ENCODE measurements around the gene CASP12. TPM values are rescaled to one million over a fixed set of nuclear protein-coding genes. Genes with fewer than 3 reads are reported as not detected.
"Not testable (repeated sequence)": the region's sequence is repeated elsewhere in the genome, so short reads cannot be mapped to it uniquely, and the experiment has no call there.

Gene CASP12
- polyA plus RNA-seq (ENCODE audit: low read depth in 6 of 6): under 1 TPM in 2 of 6 donors, not detected in 4; 0.31 to 0.45 TPM

- peak within 1 kb of the TSS in 6 of 8 donors; percentile 9 to 65 (median 55) for H3K4me3 Mint-ChIP-seq
- H3K27me3 Mint-ChIP-seq: no peaks in the 10 kb centered on the region
- H3K36me3 Mint-ChIP-seq: peaks cover 19 to 23% of the 10 kb centered on the region in 2 donors
- peaks cover 39 to 51% (median 40%) of the 10 kb centered on the region in 3 donors for H3K4me1 Mint-ChIP-seq
- ATAC-seq (ENCODE audit: low read depth in 2 of 2) (no peak), DNase-seq (no peak)
- peak within 1 kb of the TSS; percentile 2 to 90 (median 44) for H3K27ac Mint-ChIP-seq
- H3K9me3 Mint-ChIP-seq: peaks cover 0 to 12% (median 0%) of the 10 kb centered on the region in 7 donors
Observed at GRCh38 chr11:104897891-104898684, at the start of gene CASP12. Gene CASP12 (minus strand): TSS chr11:104898460.

- H3K4me3 Mint-ChIP-seq: peak overlapping the region in 1 of 8 donors; percentile 48
- peak; percentile 80 to 89 for ATAC-seq (ENCODE audit: low read depth in 2 of 2)
- no peaks in the 10 kb centered on the region for H3K27me3 Mint-ChIP-seq
- peak; percentile 34 for DNase-seq
- H3K36me3 Mint-ChIP-seq: peaks cover 71 to 93% of the 10 kb centered on the region in 2 donors
- H3K9me3 Mint-ChIP-seq: peaks cover 0 to 6% (median 0%) of the 10 kb centered on the region in 7 donors
- peaks cover 16 to 47% (median 29%) of the 10 kb centered on the region in 3 donors for H3K4me1 Mint-ChIP-seq
- H3K27ac Mint-ChIP-seq: peak overlapping the region in 1 of 6 donors; percentile 19
Observed at GRCh38 chr11:104946907-104947306, 48.6 kb upstream of the CASP12 start.

DNA sequence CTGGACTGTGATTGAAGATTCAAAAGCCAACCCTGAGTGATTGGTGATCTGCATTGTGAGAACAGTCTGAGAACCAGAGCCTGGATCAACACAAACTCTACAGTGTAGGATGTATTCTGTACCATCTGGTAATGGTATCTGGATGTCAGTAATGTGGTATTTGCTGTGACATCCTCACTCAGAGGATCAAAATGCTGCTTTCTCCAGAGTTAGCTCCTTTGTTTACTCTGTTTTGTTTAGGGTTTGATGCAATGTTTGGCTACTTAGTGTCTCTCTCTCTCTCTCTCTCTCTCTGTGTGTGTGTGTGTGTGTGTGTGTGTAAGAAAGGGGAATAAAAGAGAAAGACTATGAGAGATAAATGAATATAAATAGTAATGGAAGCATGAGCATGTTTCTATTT is 45.8 kb upstream of the CASP12 start:
- peaks cover 0 to 9% (median 0%) of the 10 kb centered on the region in 7 donors for H3K9me3 Mint-ChIP-seq
- H3K4me3 Mint-ChIP-seq: no peak overlapping the region
- peaks cover 15 to 34% (median 32%) of the 10 kb centered on the region in 3 donors for H3K4me1 Mint-ChIP-seq
- H3K27ac Mint-ChIP-seq: peak overlapping the region in 4 of 6 donors; percentile 42 to 83 (median 64)
- no peak for ATAC-seq (ENCODE audit: low read depth in 2 of 2)
- peaks cover 43 to 69% of the 10 kb centered on the region in 2 donors for H3K36me3 Mint-ChIP-seq
- DNase-seq: no peak
- no peaks in the 10 kb centered on the region for H3K27me3 Mint-ChIP-seq

DNA sequence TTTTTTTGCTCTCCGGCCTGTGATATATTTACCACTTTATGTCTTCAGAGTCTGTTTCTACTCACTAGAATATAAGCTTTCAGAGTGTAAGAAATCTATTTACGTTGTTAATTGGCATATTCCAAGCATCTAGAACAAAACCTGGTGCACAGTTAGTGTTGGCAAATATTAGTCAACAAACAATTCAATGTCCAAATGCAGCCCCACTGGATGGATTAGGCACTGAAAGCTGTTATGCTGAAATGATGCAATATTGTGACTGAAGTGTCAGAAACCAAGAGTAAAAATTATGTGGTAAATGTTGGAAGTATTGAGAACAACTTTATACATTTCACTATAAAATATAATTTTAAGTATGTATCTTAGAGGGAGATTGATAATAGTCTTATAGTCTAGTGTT is 45.3 kb upstream of the CASP12 start:
- Mint-ChIP-seq H3K27ac (peak overlapping the region in 2 of 6 donors; percentile 41 to 78), H3K4me1 (peaks cover 13 to 32% (median 29%) of the 10 kb centered on the region in 3 donors)

DNA sequence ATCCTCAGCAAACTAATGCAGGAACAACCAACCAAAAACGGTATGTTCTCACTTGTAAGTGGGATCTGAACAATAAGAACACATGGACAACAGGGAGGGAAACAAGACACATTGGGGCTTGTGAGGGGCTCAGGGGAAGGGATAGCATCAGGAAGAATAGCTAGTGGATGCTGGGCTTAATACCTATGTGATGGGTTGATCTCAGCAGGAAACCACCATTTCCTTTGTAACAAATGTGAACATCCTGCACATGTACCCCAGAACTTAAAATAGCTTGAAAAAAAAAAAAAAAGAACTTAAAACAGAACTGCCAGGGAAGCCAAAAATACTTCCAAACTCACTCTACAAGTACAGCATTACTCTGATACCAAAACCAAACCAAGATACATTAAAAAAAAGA is 36.3 kb upstream of the CASP12 start:
- Mint-ChIP-seq H3K36me3 (peaks cover 21 to 28% of the 10 kb centered on the region in 2 donors), H3K4me3 (peak overlapping the region; percentile 68 to 87 (median 82)), H3K27me3 (no peaks in the 10 kb centered on the region), H3K9me3 (peaks cover 13 to 53% (median 33%) of the 10 kb centered on the region in 7 donors), H3K4me1 (peaks cover 36 to 72% (median 71%) of the 10 kb centered on the region in 3 donors), H3K27ac (peak overlapping the region; percentile 48 to 97 (median 80))
- DNase-seq (peak; percentile 39), ATAC-seq (ENCODE audit: low read depth in 2 of 2) (peak; percentile 94 to 95)

More for the DNA sequence above, 45.3 kb upstream of the CASP12 start:
- H3K9me3 Mint-ChIP-seq: peaks cover 0 to 9% (median 0%) of the 10 kb centered on the region in 7 donors
- ATAC-seq (ENCODE audit: low read depth in 2 of 2): no peak
- H3K27me3 Mint-ChIP-seq: no peaks in the 10 kb centered on the region
- H3K4me3 Mint-ChIP-seq: no peak overlapping the region
- DNase-seq: no peak
- peaks cover 38 to 64% of the 10 kb centered on the region in 2 donors for H3K36me3 Mint-ChIP-seq

DNA sequence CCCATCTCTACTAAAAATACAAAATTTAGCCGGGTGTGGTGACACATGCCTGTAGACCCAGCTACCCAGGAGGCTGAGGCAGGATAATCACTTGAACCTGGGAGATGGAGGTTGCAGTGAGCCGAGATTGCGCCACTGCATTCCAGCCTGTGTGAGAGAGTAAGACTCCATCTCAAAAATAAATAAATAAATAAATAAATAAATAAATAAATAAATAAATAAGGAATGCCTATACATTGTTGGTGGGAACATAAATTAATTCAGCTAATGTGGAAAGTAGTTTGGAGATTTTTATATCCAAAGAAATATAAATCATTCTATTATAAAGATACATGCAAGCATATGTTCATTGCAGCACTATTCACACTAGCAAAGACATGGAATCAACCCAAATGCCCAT is 35.8 kb upstream of the CASP12 start:
- H3K36me3 Mint-ChIP-seq: peaks cover 27 to 33% of the 10 kb centered on the region in 2 donors
- DNase-seq; H3K27me3 Mint-ChIP-seq; ATAC-seq (ENCODE audit: low read depth in 2 of 2): not testable (repeated sequence)
- peaks cover 39 to 72% (median 71%) of the 10 kb centered on the region in 3 donors for H3K4me1 Mint-ChIP-seq
- H3K4me3 Mint-ChIP-seq: peak overlapping the region; percentile 68 to 87 (median 82)
- H3K9me3 Mint-ChIP-seq: peaks cover 16 to 58% (median 39%) of the 10 kb centered on the region in 7 donors
- H3K27ac Mint-ChIP-seq: peak overlapping the region in 4 of 6 donors; percentile 72 to 92 (median 84)

DNA sequence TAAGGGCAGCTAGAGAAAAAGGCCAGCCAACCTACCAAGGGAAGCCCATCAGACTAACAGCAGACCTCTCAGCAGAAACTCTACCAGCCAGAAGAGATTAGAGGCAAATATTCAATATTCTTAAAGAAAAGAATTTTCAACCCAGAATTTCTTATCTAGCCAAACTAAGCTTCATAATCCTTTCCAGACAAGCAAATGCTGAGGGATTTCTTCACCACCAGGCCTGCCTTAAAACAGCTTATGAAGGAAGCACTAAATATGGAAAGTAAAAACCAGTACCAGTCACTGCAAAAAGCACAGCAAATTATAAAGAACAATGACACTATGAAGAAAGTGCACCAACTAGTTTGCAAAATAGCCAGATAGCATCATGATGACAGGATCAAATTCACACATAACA is 30.6 kb upstream of the CASP12 start:
- DNase-seq (no peak), ATAC-seq (ENCODE audit: low read depth in 2 of 2) (no peak)
- Mint-ChIP-seq H3K4me3 (no peak overlapping the region), H3K9me3 (peaks cover 26 to 72% (median 49%) of the 10 kb centered on the region in 7 donors), H3K4me1 (peaks cover 38 to 69% (median 63%) of the 10 kb centered on the region in 3 donors), H3K27ac (peak overlapping the region in 3 of 6 donors; percentile 5 to 46 (median 30)), H3K27me3 (no peaks in the 10 kb centered on the region), H3K36me3 (peaks cover 22 to 49% of the 10 kb centered on the region in 2 donors)

GRCh38 chr11:104926771-104927611 is 28.7 kb upstream of the CASP12 start:
- ATAC-seq (ENCODE audit: low read depth in 2 of 2) (no peak), DNase-seq (no peak)
- no peaks in the 10 kb centered on the region for H3K27me3 Mint-ChIP-seq
- peaks cover 37 to 66% (median 60%) of the 10 kb centered on the region in 3 donors for H3K4me1 Mint-ChIP-seq
- H3K36me3 Mint-ChIP-seq: peaks cover 13 to 40% of the 10 kb centered on the region in 2 donors
- H3K4me3 Mint-ChIP-seq: no peak overlapping the region
- peak overlapping the region in 2 of 6 donors; percentile 45 to 81 for H3K27ac Mint-ChIP-seq
- peaks cover 22 to 56% (median 43%) of the 10 kb centered on the region in 7 donors for H3K9me3 Mint-ChIP-seq

- Mint-ChIP-seq H3K9me3 (peaks cover 22 to 44% (median 37%) of the 10 kb centered on the region in 7 donors), H3K27me3 (no peaks in the 10 kb centered on the region), H3K36me3 (peaks cover 11 to 40% of the 10 kb centered on the region in 2 donors), H3K4me3 (no peak overlapping the region), H3K4me1 (peaks cover 40 to 66% (median 59%) of the 10 kb centered on the region in 3 donors), H3K27ac (no peak overlapping the region)
- ATAC-seq (ENCODE audit: low read depth in 2 of 2) (no peak), DNase-seq (no peak)
Observed at GRCh38 chr11:104925850-104926249, 27.6 kb upstream of the CASP12 start.

- Mint-ChIP-seq H3K4me1 (peaks cover 55 to 80% (median 79%) of the 10 kb centered on the region in 3 donors), H3K27ac (peak overlapping the region; percentile 84 to 97 (median 96))
- ATAC-seq (ENCODE audit: low read depth in 2 of 2): peak; percentile 69 to 70
Observed at GRCh38 chr11:104918113-104918824, 20.0 kb upstream of the CASP12 start.

DNA sequence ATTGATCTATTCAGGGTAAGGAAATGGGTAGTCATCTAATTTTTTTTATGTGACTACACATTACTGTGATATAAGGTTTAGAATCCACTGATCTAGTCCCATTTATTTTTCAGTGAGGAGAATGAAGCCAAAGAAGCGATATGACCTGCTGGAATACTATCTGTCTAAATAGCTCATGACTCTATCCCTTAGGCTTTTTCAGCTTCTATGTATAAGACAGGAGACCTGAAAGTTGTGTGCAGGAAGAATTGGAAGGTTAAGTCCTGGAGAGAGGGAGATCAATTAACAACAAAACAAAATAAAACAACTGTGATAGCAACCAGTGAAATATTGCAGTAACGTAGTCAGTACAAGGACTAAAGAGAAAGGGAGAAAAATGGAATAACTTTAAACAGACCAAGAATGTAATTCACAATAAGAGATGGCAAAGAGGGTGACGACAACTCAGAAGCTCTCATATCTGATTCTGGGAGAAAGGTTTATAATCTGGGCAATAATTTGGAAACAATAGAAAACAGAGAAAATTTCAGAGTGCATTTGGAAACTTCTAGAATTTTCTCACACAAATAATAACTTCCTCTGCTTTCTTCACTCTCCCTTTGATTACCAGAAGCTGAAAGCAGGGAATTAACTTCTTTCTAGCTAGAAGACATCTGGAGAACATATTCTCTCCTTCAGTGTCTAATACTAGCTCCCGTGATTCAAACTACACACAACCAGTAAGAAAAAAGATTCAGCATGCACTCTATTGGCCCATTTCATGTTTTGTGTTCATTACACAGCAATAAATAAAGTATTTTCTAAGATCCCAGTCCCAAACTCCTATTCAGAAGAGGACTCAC is 19.2 kb upstream of the CASP12 start:
- Mint-ChIP-seq H3K36me3 (no peaks in the 10 kb centered on the region), H3K4me1 (peaks cover 50 to 77% (median 76%) of the 10 kb centered on the region in 3 donors), H3K27me3 (no peaks in the 10 kb centered on the region), H3K9me3 (peaks cover 0 to 7% (median 0%) of the 10 kb centered on the region in 7 donors), H3K4me3 (peak overlapping the region; percentile 78 to 96 (median 92)), H3K27ac (peak overlapping the region; percentile 84 to 97 (median 96))
- peak; percentile 32 to 36 for ATAC-seq (ENCODE audit: low read depth in 2 of 2)
- no peak for DNase-seq

More at GRCh38 chr11:104918113-104918824, 20.0 kb upstream of the CASP12 start:
- Mint-ChIP-seq H3K9me3 (peaks cover 0 to 7% (median 0%) of the 10 kb centered on the region in 7 donors), H3K36me3 (no peaks in the 10 kb centered on the region), H3K27me3 (no peaks in the 10 kb centered on the region), H3K4me3 (peak overlapping the region; percentile 78 to 96 (median 92))
- no peak for DNase-seq

Data from naive B cell (primary cell).